GM18519 (cell line): ENCODE measurements around the gene SBF1.

Source experiments
- ATAC-seq: cut with Tn5 transposase; IDR thresholded peaks from one replicate; pipeline ENCODE4 v1.9.1; 2021; ENCODE audit warnings: mild to moderate bottlenecking, moderate library complexity; ENCODE audit not compliant: unreplicated experiment, low FRiP score

The SBF1 gene

DNA sequence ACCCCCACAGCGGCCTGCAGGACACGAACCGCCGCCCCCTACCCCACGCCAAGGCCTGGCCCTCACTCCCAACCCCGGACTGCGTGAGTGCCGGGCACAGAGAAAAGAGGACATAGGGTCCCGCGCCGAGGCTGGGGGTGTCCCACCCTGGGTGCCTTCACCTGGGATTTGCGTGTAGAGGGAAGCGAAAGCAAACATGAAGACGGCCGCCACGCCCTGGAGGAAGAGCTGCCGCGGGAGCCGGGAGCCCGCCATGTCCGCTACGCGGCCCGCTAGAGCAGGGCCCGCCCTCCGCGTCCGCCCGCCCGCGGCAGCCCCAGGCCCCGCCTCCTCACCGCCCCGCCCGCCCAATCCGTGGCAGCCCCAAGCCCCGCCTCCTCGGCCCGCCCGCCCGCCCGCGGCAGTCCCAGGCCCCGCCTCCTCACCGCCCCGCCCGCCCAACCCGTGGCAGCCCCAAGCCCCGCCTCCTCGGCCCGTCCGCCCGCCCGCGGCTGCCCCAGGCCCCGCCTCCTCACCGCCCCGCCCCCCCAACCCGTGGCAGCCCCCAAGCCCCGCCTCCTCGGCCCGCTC, 32.7 kb upstream of the SBF1 start, which contains the start of gene LMF2:
Gene LMF2 (minus strand): TSS at position 282 of the 570 bp plus-strand sequence. CDS start 27 bp downstream, at position 255.
- no peak for ATAC-seq

DNA sequence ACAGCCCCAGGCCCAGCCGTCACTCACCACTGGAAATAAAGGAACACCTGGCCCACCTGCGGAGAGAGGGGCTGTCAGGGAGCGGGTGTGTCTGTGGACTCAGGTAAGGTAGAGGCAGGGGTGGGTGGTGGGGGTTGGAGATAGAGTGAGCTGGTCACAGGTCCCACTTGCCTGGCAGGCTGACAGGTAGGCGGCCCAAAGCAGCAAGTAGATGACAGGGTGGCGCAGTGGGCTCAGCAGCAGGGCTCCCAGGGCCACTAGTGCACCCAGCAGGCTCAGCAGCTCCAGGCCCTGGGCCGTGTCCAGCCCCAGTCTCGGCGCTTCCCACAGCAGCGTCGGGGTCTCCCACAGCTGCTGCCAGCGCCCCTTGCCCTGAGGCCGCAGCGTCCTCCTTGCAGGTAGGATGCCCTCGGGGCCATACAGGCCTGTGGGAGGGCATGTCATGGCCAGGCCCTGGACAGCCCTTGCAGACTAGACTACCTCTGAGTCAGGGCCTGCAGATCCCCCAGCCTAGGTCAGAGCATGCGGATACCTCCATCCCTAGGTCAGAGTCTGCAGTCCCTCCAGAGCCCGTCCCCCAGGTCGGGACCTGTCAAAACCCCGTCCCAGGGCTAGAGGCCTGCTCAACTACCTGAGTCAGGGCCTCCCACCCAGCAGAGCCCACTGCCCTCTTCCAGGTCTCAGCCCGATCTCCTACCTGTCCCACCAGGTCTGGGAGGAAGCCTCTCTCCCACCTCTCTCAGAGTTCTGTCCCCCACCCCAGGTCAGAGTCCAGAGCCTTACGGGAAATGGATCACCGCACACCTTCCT, 32.0 kb upstream of the SBF1 start:
- no peak for ATAC-seq

DNA sequence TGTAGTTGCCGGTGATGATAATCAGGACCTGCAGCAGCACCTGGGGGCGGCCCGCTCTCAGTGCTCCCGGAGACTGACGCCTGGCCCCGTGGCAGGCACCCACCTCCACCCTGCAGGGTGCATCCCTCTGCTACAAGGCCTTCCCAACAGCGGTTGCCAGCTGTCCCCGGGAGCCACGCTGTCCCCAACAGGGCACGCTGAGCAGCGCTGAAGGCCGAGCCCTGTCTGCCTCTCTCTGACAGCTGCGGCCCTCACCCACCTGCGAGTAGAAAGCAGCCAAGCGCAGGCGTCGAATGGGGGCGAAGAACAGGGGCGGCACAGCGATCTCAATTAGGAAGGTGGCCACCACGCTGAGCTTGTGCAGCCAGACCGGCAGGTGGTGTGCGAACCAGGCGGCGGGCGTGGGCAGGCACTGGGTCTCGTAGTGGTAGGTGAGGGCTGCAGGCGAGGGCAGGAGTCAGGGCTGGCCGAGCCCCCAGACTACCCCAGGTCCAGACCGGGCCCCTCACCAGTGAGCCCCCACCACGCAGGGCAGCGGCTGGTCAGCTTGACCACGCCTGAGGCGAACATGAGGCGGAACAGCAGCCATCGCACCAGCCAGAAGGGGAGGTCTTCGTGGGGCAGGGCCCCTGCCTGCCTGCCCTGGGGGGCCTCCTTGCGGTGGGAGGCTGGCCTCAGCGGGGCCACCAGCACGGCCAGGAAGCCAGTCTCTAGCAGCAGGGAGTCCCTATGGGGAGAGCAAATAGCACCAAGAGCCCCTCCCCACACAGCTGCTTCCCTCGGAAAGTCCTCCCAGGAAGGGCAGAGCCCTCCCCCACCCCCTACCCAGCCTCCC, 31.2 kb upstream of the SBF1 start:
- no peak for ATAC-seq

DNA sequence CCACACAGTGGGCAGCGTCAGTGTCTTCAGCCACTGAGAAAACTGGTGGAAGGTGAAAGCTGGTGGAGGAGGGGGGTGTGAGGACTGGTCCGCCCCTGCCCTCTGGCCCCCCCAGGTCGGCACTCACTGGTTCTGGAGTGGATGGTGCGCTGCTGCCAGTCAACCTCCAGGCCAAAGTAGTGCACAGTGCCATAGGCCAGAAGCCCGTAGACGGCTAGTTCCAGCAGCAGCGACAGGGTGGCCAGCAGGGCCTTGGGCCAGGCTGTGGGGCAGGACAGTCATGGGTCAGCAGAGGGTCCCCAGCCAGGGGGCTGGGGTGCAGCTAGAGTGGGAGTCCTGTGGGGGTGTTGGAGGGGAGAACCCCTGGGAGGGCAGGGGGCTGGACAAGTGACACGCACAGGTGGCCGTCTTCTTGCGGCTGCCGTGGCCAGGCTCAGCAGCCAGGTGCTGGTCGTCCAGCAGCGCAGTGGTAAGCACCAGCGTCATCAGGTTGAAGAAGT, 30.5 kb upstream of the SBF1 start:
- ATAC-seq = no peak

DNA sequence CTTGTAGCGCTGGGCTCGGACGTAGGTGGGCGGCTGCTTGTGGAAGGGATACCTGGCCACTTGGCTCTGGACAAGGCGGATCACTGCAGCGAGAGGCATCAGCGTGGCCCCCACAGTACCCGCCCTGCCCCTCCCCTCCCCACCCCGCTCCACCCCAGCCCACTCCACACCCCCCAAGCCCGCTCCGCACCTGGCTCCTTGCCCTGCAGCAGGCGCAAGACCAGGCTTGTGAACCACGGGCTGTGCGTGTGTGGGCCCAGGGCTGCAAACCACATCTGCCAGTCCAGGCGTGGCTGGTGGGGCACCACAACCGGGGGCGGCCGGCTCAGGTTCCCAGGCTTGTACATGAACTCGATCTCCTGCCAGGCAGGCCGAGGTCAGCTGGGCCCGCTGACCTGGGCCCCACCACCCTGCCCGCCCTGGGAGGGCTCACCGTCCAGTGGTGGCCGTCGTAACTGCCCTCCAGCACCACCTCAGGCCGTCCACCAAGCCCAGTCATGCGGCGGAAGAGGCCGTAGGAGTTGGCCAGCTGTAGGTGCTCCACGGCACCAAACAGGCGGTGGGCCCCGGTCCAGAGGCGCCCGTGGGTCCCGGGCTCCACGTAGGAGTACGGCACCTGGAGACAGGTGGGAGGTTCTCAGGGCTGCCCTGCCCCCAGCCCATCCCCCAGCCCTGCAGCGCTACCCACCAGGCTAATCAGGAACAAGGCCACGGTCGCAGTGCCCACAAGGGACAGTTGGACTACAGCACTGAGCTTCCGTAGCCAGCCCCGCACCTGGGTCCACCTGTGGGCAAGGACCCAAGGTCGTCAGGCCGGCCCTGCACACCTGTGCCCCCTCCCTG, 29.8 kb upstream of the SBF1 start:
- ATAC-seq = no peak

DNA sequence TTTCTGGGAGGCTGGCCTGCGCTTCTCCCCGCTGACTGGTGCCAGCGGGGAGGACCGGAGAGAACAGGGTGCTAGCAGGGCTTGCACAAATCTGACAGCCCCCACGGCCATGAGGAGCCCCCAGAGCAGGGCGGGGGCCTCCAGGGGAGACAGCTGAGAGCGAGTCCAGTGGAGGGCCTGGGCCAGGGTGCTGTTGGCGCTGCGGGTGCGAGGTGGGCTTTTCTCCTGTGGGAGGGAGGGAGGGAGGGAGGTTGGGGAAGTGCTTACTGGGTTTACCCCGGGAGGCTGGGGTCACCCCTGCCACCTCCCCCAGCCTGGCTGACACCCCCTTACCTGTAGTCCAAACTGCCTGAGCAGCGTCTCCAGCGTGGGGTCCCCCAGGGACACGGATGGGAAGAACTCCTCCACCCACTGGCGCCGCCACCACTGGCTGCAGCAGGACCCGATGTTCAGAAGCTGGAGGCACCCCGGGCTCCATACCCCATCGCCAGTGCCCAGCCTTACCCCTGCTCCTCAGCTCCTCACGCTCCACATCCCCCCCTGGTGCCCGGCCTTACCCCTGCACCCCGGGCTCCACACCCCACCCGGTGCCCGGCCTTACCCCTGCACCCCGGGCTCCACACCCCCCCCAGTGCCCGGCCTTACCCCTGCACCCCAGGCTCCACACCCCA, 28.8 kb upstream of the SBF1 start:
- no peak for ATAC-seq

DNA sequence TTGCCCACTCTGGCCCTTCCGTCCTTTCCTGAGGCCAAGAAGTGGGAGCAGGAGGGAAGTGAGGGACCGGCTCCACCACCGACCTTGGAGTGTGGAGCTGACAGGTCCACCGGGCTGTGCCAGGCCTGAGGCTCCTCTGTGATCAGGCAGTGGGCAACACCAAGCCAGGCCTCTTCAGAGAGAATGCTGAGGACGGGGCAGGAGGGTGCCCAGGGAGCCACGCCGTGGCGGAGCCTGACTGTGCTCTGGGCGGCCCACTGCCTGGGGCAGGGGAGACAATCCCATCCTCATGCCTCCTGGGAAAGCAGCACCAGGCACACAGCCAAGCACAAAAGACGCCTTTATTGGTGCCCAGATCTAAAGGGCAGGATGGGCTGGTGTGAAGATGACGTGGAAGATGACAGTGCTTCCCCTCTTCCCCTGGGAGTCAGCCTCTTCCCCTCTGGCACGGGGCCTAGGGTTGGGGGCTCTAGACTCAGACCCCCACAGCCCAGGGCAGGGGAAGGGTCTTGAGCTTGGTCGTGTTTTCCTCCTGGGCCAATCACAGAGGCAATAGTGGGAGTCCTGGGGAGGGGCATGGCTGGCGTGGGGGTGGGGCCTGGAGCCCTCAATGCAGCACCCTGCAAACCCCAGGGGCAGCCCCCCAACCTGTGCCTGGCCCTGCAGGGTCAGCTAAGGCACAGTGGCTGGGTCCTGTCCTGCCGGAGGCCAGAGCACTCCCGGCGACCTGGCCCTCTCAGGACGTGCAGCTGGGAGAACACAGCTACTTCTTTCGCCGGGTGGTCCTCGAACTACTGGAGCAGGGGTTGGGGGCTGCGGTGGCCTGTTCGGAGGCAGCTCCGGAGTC, 28.0 kb upstream of the SBF1 start:
- ATAC-seq = no peak

DNA sequence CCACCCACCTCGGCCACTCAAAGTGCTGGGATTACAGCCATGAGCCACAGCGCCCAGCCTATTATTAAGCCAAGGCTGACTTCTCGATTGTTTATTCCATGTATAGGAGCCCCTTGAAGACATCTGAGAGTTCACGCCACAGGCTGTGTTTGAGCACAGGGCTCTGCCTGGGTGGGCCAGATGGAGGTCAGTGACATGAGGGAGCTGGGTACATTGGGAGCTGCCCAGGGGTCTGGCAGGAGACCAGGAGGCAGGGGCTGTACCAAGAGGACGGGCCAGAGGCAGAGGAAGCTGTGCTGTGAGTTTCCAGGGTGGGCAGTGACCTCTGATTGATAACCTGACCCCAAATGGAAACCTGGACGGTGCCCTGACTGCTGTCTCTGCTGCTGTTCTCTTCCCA, 27.3 kb upstream of the SBF1 start:
- no peak for ATAC-seq

DNA sequence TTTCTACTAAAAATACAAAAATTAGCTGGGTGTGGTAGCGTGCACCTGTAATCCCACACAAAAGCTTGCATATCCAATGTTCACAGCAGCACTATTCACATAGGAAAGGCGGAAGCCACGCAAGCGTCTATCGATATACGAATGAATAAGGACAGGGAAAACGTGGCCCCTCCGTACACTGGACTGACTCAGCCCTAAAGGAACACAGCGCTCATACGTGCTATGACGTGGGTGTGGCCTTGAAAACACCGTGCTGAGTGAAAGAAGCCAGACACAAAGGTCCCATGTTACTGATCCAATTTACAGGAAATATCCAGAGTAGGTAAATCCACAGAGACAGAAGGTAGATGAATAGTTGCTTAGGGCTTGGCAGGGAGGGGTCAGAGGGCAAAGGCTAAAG, 25.6 kb upstream of the SBF1 start:
- no peak for ATAC-seq

DNA sequence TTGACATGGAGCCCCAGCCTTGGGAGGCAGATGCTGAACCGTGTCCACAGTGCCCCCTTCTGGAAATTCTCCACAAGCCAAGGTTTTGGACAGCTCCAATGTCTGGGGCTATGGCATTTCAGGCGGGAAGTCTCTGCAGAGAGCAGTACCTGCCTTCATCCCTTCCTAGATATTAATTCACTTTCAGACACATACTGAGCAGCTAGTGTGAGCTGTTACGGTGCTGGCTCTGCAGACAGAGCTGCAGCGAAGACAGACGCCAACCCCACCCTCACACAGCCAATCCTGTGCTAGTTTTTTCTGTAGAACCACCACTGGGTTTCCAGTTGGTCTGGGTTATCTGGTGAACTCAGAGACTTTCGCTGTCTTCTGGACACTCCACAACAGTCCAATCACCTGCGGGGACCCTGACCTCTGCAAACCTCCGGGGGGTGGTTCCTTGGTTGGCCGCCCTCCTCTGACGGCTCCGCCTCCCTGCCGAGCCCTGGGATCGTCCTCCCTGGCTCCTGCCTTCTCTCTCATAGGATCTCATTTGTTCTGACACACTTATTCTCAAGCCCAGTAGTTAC, 23.6 kb upstream of the SBF1 start:
- no peak for ATAC-seq

DNA sequence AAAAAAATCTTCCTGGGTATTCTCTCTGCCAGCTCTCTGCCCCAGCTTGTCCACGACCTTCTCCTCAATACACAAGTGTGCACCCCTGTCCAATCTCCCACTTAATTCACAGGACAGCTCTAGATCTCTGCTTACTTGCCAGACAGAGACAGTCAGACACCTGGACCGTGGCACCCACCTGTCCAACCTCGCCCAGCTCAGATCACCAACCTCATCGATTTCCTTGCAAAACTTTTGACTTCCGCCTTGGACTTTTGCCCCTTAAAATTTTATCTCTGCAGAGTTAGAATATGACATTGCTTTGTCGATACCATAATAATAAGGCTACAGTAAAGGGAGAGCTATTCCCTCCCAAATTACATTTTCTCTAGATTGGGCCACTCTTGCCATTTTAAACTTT, 22.3 kb upstream of the SBF1 start:
- ATAC-seq = no peak

DNA sequence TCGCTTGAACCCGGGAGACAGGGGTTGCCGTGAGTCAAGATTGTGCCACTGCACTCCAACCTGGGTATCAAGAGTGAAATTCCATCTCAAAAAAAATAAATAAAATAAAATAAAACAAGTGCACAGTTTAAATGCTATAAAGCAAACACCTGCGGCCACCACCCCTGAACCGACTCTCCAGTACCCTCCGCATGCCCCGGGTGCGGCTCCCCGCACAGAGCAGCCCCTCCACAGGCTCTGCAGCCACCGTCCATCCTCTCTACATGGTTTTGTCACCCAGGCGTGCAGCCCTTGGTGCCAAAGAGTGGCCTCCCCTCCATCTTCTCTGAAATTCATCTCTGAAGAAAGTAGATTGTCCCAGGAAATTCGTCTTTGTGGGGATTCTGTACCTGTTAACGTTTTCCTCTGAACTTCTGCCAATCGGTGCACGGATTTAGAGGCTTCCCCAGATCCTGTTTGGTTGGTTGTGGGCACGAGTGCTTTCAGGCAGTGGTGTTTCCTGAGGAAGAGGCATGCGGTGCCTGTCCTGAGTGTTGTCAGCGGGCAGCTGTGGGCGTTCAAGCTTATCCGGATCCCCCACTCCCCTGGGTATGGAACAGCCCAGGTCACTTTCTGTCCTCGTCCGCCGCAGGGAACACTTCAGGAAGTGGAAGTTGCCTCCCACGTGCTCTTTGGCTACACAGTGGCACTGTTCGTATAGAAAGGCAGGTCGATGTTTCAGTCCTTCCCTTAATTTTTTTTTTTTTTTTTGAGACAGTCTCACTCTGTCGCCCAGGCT, 15.9 kb upstream of the SBF1 start:
- ATAC-seq = no peak

DNA sequence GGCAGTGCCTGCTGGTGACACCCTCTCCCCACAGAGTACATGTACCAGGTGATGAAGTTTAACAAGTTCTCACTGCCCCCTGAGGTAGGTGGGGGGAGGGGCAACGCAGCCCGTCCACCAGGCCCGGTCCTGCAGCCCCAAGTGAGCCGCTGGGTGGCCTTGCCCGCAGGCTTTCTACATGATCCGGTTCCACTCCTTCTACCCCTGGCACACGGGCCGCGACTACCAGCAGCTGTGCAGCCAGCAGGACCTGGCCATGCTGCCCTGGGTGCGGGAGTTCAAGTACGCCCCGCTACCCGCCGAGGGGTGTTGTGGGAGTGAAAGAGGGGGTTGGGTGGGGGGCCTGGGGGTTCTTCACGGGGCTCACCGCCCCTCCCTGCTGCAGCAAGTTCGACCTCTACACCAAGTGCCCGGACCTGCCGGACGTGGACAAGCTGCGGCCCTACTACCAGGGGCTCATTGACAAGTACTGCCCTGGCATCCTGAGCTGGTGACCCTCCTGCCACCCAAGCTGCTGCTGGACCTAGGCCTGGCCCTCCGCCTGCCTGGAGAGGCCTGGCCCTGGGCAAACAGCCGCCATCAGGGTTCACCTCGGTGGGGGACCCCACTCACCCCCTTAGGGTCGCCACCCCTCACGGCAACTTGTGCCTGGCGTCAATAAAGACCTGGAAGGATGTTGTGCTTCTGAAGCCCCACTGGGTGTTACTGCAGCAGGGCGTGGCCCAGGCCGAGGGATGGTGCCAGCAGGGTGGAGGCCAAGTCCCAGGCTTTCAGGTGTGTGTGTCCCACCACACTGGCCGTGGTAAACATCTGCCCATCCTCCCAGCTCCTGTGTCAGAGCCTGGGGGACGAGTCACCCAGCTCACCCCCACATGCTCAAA, 14.8 kb upstream of the SBF1 start:
- ATAC-seq = no peak

DNA sequence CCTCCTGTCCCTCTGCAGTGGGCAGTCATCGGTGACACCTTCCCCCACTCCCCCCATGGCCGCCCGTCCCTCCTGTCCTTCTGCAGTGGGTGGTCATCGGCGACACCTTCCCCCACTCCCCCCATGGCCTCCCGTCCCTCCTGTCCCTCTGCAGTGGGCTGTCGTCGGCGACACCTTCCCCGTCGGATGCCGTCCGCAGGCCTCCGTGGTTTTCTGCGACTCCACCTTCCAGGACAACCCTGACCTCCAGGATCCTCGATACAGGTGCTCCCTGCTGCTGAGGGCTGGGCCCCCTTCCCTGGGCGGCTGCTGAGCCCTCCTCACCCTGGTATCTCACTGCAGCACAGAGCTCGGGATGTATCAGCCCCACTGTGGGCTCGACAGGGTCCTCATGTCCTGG, 14.1 kb upstream of the SBF1 start:
- ATAC-seq = no peak

DNA sequence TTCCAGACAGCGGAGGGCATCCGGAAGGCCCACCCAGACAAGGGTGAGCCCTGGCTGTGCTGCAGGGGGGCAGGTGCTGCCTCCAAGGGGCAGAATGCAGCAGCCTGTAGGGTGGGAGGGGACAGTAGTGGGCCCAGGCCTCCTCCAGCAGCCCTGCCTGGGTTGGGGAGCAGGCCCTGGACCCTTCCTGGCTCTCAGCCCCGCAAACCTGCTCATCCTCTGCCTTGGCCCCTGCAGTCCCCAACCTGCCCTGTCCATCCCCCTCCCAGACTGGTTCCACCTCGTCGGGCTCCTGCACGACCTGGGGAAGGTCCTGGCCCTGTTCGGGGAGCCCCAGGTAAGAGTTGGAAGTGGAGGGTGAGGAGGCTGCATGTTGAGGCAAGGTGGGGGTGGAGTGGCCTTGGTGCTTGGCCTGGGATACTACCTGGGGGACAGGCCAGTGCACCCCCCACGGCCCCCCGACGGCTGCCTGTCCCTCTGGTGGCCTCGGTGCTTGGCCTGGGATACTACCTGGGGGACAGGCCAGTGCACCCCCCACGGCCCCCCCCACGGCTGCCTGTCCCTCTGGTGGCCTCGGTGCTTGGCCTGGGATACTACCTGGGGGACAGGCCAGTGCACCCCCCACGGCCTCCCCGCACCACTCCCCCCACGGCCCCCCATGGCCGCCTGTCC, 13.3 kb upstream of the SBF1 start:
- no peak for ATAC-seq

DNA sequence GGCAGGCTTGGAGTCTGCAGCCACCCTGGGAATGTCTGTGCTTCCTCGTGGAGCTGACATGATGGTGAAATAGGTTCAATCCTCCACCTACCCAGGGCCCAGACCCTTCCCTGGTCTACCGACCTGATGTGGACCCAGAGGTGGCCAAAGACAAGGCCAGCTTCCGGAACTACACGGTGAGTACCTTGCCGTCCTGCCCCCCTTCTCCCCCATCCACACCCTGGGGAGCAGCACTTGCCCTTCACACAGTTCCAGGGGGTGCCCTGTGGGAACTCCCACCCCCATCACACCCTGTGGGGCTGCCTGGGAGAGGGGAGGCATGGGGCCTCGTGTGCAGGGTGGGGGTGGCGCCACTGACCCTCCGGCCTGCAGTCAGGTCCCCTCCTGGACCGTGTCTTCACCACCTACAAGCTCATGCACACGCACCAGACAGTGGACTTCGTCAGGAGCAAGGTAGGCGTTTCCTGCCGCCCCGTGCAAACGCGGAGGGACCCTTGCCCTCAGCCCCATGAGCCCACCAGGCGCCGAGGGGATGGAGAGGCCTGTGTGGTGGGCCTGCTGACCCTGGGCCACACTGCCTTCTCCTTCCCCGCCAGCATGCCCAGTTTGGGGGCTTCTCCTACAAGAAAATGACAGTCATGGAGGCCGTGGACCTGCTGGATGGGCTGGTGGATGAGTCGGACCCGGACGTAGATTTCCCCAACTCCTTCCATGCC, 12.6 kb upstream of the SBF1 start:
- ATAC-seq = no peak
